SW 1271 (cell line): Measurements from ENCODE around the gene RPS6KA2.

Experiments used
- DNase-seq, 2 experiments: peaks; one replicate each; lab custom pipeline; 2025; lab: John Stamatoyannopoulos, UW

Gene RPS6KA2

GRCh38 chr6:166465671-166466087, 161.4 kb downstream of the RPS6KA2 start:
- DNase-seq, result no peak

- no peak for DNase-seq
Observed at GRCh38 chr6:166465003-166465399, 162.1 kb downstream of the RPS6KA2 start.

DNA sequence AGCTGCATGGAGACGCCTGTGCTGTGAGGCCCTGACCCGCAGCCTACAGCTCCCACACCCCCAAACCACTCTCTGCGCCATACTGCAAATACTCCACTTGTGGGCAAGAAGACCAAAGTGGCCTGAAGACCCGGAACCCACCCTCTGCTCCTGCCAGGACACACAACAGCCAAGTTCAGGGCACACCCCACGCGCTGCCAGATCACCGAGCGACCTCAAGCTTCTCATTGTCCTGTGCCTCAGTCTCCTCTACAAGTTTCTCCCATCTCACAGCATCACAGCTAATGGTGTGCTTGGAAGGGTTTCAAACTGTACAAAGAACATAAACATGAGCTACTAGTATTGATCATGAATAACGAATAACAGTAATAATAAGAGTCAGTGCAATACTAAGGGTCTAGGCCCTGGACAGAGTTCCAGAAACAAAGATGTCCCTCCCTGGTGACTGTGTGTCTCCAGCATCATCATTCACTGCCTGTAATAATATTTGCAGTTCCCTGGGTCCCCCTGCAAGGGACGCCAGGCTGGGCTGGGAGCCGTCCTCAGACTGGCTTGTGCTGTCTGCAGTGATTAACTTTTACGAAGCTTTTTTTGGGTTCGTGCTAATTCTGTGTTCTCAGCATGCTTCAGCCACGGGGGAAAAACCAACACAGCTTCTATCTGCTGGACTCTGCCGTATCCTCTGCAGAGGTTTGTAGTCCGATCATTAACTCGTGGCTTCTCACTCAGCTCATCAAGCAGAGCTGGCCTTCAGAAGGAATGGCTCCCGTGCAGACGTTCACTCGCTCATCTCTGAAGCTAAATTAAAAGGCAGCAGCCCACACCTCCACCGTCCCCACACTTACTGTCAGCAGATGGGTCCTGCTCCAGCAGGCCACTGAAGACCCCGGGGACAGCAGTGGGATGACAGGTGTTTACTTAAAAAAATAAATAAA, 162.7 kb downstream of the RPS6KA2 start:
- DNase-seq, result no peak

- no peak for DNase-seq
Observed at GRCh38 chr6:166463359-166464067, 163.5 kb downstream of the RPS6KA2 start.

- no peak for DNase-seq
Observed at GRCh38 chr6:166462461-166463135, 164.5 kb downstream of the RPS6KA2 start.

DNA sequence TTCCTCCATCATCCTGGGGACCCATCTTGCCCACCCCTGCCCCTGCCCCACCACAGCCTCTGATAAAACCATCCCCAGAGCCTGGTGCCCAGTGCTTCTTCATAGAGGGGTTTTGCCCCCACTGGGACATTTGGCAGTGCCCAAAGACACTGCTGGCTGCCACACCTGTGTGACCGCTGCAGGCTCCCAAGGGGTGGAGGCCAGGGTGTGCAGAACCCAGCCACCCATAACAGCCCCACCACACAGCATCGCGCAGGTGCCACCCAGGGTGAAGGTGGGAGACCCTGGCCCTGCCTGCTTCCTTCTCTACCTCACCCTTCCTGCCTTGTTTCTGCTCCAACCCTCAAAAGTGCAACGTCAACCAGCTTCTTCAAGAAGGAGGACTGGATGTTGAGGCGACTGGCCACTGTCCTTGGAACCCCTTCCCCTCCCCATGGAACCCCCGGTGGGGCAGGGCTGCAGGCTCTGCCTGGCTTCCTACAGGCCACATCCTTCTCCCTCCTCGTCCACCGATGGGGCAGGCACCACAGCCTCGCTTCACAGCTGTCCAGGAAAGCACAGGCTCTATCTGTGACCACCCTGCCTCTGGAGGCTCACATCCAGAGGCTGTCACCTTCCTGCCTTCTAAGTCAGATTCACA, 165.1 kb downstream of the RPS6KA2 start:
- DNase-seq, result no peak

DNA sequence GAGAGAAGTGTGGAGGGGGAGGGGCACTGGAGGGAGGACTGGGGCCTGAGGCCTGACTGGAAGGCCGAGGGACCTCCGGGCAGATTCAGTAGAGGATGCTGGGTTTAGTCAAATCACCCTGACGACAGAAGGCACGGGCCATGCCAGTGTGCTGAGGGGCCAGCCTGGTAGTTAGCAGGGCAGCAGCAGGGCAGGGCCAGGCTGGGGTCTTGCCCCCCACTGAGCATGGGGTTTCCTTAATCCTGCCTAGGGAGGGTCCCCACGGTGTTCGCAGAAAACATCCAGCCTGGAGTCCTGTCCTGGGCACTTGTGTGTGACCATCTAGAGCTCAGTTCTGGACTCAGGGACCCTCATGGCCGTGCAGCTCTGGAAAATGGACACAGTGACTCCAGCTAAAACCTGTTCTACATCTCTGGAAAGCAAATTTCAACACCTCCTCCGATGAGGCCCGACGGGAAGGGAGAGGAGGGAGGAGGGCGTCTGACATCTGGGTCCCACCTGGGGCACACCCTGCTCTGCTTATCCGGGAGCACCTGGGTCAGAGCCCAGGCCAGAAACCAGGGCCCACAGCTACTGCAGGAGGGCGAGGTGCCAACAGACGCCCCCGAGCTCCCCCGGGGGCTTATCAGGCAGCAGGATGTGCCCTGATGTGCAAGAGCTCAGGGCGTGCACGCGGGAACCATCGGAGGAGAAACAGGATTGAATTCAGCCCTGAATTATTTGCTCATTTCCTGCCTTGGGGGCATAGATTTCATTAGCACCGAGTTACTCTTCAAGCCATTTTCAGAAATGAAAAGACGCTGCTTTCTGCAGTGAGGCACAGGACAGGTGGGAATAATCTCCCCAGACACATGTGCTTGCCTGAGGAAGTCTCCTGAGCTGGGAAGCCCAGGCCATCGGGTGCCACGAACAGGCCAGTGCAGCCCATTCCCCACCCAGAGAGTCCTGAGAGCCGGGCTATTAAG, 166.3 kb downstream of the RPS6KA2 start:
- DNase-seq, result no peak

GRCh38 chr6:166459906-166460305, 167.1 kb downstream of the RPS6KA2 start:
- no peak for DNase-seq

DNA sequence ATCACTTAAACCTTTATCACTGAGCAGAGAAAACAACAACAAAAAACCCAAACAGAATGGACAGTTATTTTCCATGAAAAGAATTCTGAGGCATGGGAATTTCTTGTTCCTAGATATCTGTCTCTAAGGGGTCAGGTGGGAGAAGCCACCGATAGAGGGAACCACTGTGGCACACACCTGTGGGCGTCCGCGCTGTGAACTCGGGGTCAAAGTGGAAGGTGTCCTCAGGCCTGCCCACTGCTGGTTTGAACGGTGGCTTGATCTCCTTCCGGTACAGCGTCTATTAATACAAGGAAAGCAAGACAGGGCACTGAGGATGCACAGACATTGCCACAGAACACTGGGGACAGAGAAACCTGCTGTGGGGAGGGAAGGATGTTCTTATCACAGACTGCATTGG, 167.8 kb downstream of the RPS6KA2 start:
- no peak for DNase-seq

GRCh38 chr6:166456395-166457156, 170.5 kb downstream of the RPS6KA2 start:
- DNase-seq, result peak in 1 of 2 experiments; percentile 12

GRCh38 chr6:166454692-166455515, 172.1 kb downstream of the RPS6KA2 start:
- no peak for DNase-seq

- no peak for DNase-seq
Observed at GRCh38 chr6:166453651-166454050, 173.4 kb downstream of the RPS6KA2 start.

GRCh38 chr6:166450167-166450873, 176.7 kb downstream of the RPS6KA2 start:
- DNase-seq, result no peak

- DNase-seq, result no peak
Observed at GRCh38 chr6:166449641-166450040, 177.4 kb downstream of the RPS6KA2 start.

DNA sequence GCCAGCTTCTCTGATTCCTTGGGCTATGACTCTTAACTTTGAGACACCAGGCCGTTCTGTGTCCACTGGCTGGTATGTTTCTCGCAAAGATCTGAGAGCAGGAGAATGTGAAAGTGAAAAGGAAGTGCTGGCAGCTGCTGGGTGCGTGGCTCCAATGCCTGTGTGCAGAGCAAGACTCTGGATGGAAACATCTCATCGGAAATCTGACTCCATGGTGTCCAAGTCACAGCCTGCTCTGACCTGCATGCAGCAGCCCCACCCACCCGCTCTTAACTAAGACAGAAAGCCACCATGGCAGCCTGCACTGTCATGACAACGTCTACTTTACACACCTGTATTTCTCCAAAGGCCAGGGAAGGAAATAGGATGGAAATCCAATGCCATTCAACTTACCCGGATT, 178.0 kb downstream of the RPS6KA2 start:
- no peak for DNase-seq

DNA sequence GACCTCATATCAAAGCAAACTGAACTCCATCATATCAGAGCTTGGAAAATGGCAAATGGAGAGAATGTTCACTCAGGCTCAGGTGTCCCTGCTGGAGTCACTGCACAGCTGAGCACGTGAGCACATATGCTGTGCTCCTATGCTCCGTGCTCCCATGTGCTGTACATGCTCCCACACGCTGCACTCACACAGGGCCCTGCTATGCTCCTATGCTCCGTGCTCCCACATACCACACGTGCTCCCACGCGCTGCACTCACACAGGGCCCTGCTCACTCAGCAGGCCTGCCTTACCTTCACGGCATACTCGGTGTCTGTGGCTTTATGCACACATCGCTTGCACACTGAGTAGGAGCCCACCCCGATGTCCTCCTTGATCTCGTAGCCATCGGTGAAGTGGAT, 178.6 kb downstream of the RPS6KA2 start:
- no peak for DNase-seq

GRCh38 chr6:166446567-166447065, 180.4 kb downstream of the RPS6KA2 start:
- no peak for DNase-seq

DNA sequence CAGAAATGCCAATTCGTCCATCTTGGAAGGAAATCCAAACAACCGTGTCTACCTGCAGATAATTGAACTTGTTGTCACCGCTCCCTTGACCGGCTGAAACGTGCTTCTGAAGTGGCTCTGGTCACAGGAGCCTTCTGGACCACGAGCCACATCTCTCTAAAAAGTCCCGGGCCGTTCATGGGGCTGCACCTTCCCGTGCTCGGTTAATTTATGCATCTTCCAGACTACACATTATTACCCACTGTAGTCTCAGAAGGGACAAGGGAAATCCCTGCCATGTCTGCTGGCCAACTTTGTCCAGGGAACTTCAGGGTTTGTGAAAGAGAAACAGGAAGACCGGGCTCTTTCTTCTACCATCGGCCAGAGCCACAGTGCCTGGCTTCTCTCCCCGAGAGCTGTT, 180.9 kb downstream of the RPS6KA2 start:
- DNase-seq, result no peak
